Measurements from ENCODE around the gene FHL5.

- TF ChIP-seq CTCF (IDR thresholded peaks at IDR 0.05): no peak
- TF ChIP-seq POLR2A (IDR thresholded peaks at IDR 0.05): no peak
Measured at GRCh38 chr6:96582436-96582835, 19.5 kb downstream of the FHL5 start.

Measured in vagina (tissue), 2 donors.